Right atrium auricular region (tissue), 2 donors: Measurements from ENCODE around the gene SLC20A1. TPM values are rescaled to one million over a fixed set of nuclear protein-coding genes. Genes with fewer than 3 reads are reported as not detected.
"Not testable (repeated sequence)": the region's sequence is repeated elsewhere in the genome, so short reads cannot be mapped to it uniquely, and the experiment has no call there.

Source experiments
- DNase-seq: peaks from one replicate; pipeline ENCODE4 v3.0.0-alpha.2; 2019; ENCODE audit warnings: low spot score
- H3K27ac ChIP-seq, 2 donors: fragments of 200-600 bp; sonication (generic); 1 replicate in 1 of 2; 2 replicates in 1 of 2; pipeline ENCODE4 v1.5.1; 2016 to 2019
- H3K27me3 ChIP-seq, 2 donors: fragments of 200-600 bp; sonication (generic); one replicate each; pipeline versions ENCODE4 v1.5.1 to v1.6.0; 2017 to 2019
- H3K36me3 ChIP-seq: fragments of 200-600 bp; sonication (generic); one replicate; pipeline ENCODE4 v1.5.1; 2016
- H3K4me1 ChIP-seq, 2 donors: fragments of 200-600 bp; sonication (generic); one replicate each; pipeline versions ENCODE4 v1.5.1 to v1.6.0; 2017 to 2019
- H3K4me3 ChIP-seq, 2 donors: fragments of 200-600 bp; sonication (generic); 1 replicate in 1 of 2; 2 replicates in 1 of 2; pipeline ENCODE4 v1.5.1; 2017 to 2019; ENCODE audit warnings: mild to moderate bottlenecking in 1 of 2, moderate library complexity in 1 of 2
- H3K9me3 ChIP-seq, 2 donors: fragments of 200-600 bp; sonication (generic); one replicate each; pipeline ENCODE4 v1.5.1; 2019
- total RNA-seq, 2 donors: library from RNA; depleted of rRNA; stranded (reverse); fragments of >200 nt; gene quantifications; one replicate each; pipeline ENCODE4 v1.1.0, GENCODE V29; 2016
- TF ChIP-seq, protein P1 (sequence below), 2 donors: fragments of 200-600 bp; sonication (generic); IDR thresholded peaks; one replicate each; pipeline ENCODE4 v1.5.1; 2019; ENCODE audit warnings: antibody characterized with exemption in 2 of 2

The SLC20A1 gene
- total RNA-seq, 2 donors from 2014 or later, result 16.8 to 19.7 TPM

DNA sequence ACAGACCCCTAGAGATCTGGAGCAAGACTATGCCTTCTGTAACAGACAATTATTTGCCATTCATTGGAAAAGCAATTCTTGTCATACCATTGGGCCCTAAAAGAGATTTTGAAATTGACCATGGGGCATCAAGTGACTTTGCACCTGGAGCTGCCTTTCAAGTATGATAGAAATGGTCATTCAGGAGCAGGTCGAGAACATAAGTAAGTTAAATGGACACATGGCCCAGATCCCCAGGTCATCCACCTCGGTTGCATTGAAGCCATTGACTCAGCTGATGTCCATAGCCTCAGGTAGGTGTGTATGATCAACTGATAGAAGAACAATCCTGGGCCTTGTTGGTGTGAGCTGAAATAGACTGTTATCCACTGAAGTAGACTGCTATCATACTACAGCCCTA lies 42.0 kb upstream of the SLC20A1 start:
- TF ChIP-seq, protein P1, sequence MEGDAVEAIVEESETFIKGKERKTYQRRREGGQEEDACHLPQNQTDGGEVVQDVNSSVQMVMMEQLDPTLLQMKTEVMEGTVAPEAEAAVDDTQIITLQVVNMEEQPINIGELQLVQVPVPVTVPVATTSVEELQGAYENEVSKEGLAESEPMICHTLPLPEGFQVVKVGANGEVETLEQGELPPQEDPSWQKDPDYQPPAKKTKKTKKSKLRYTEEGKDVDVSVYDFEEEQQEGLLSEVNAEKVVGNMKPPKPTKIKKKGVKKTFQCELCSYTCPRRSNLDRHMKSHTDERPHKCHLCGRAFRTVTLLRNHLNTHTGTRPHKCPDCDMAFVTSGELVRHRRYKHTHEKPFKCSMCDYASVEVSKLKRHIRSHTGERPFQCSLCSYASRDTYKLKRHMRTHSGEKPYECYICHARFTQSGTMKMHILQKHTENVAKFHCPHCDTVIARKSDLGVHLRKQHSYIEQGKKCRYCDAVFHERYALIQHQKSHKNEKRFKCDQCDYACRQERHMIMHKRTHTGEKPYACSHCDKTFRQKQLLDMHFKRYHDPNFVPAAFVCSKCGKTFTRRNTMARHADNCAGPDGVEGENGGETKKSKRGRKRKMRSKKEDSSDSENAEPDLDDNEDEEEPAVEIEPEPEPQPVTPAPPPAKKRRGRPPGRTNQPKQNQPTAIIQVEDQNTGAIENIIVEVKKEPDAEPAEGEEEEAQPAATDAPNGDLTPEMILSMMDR (IDR thresholded peaks at IDR 0.05), result no peak
- Histone ChIP-seq H3K27me3 (no peaks in the 10 kb centered on the region), H3K27ac (no peak overlapping the region), H3K4me1 (peaks cover 0 to 5% of the 10 kb centered on the region in 2 donors), H3K4me3 (no peak overlapping the region), H3K36me3 (no peaks in the 10 kb centered on the region), H3K9me3 (no peaks in the 10 kb centered on the region)
- DNase-seq, result no peak

DNA sequence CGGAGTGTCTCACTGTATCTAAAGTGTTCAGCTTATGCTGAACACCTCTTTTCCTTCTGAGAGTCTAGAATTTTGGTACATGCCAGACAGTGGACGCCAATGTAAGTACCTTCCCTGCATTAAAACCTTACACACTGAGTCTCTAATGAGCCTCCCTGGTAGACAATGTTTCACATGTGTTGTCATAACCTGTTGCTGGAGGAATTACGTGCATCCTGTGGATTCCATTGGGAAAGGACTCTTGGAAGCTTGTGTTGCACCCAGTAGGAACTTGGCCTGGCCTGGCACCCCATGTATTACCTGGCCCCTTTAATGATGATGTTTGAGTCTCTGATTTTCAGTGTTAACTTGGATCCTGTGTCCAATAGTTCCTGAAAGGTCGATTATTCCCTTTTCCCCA lies 40.8 kb upstream of the SLC20A1 start:
- Histone ChIP-seq H3K4me3 (no peak overlapping the region), H3K27ac (no peak overlapping the region), H3K4me1 (peaks cover 0 to 2% of the 10 kb centered on the region in 2 donors), H3K27me3 (no peaks in the 10 kb centered on the region), H3K36me3 (no peaks in the 10 kb centered on the region), H3K9me3 (no peaks in the 10 kb centered on the region)
- DNase-seq, result no peak
- TF ChIP-seq, protein P1 (IDR thresholded peaks at IDR 0.05), result no peak

- Histone ChIP-seq H3K36me3 (no peaks in the 10 kb centered on the region), H3K4me3 (no peak overlapping the region), H3K27me3 (no peaks in the 10 kb centered on the region), H3K9me3 (no peaks in the 10 kb centered on the region), H3K4me1 (no peaks in the 10 kb centered on the region), H3K27ac (no peak overlapping the region)
- TF ChIP-seq, protein P1 (IDR thresholded peaks at IDR 0.05), result no peak
- no peak for DNase-seq
These were observed 39.8 kb upstream of the SLC20A1 start for GRCh38 chr2:112605926-112606325.

DNA sequence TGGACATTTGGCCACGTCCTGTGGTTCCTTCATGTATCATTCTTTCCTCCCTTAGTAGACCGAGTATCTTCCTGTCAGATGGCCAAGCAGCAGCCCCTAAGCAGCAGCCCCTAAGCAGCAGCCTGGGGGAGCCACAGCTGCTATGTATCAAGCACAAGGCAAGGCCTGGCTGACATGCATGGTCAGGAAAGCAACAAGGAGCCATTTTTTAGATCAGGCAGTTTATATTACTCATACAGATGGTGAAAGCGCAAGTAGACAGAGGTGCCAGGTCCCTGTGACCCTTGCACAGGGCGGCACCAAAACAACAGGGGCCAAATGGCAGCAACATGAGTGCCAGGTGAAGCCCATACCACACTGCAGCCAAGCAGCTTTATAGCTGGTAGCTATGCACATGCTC lies 39.2 kb upstream of the SLC20A1 start:
- H3K4me3 ChIP-seq, result no peak overlapping the region
- no peaks in the 10 kb centered on the region for H3K4me1 ChIP-seq
- no peaks in the 10 kb centered on the region for H3K36me3 ChIP-seq
- no peak for DNase-seq
- TF ChIP-seq, protein P1 (IDR thresholded peaks at IDR 0.05), result no peak
- H3K27ac ChIP-seq, result no peak overlapping the region
- no peaks in the 10 kb centered on the region for H3K27me3 ChIP-seq
- no peaks in the 10 kb centered on the region for H3K9me3 ChIP-seq

- no peaks in the 10 kb centered on the region for H3K9me3 ChIP-seq
- no peak for DNase-seq
- H3K27ac ChIP-seq, result no peak overlapping the region
- no peaks in the 10 kb centered on the region for H3K27me3 ChIP-seq
- H3K4me3 ChIP-seq, result no peak overlapping the region
- H3K4me1 ChIP-seq, result no peaks in the 10 kb centered on the region
- H3K36me3 ChIP-seq, result no peaks in the 10 kb centered on the region
- TF ChIP-seq, protein P1 (IDR thresholded peaks at IDR 0.05), result no peak
These were observed 37.9 kb upstream of the SLC20A1 start for GRCh38 chr2:112607680-112608438.

GRCh38 chr2:112609320-112609719 lies 36.4 kb upstream of the SLC20A1 start:
- not testable (repeated sequence) for H3K9me3 ChIP-seq, H3K4me1 ChIP-seq, H3K4me3 ChIP-seq, DNase-seq, H3K27ac ChIP-seq, H3K36me3 ChIP-seq, H3K27me3 ChIP-seq

DNA sequence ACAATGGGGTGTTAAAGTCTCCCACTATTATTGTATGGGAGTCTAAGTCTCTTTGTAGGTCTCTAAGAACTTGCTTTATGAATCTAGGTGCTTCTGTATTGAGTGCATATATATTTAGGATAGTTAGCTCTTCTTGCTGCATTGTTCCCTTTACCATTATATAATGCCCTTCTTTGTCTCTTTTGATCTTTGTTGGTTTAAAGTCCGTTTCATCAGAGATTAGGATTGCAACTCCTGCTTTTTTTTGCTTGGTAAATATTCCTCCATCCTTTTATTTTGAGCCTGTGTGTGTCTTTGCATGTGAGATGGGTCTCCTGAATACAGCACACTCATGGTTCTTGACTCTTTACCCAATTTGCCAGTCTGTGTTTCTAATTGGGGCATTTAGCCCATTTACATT lies 33.5 kb upstream of the SLC20A1 start:
- H3K9me3 ChIP-seq, H3K4me3 ChIP-seq, H3K27me3 ChIP-seq, DNase-seq, H3K36me3 ChIP-seq, H3K27ac ChIP-seq, H3K4me1 ChIP-seq: not testable (repeated sequence)
